Prostate gland (tissue), 2 donors: Measurements from ENCODE around the gene NLRP13.

Source experiments
- CTCF ChIP-seq, 4 experiments: fragments of 200-600 bp in 2 of 4; fragments of 450-650 bp in 2 of 4; sonication (generic) in 2 of 4; IDR thresholded peaks; 1 replicate in 3 of 4; 2 replicates in 1 of 4; pipeline ENCODE4 v1.5.1; 2016 to 2019; ENCODE audit warnings: antibody characterized with exemption in 4 of 4, mild to moderate bottlenecking in 2 of 4, moderate library complexity in 2 of 4
- POLR2A ChIP-seq: fragments of 450-650 bp; IDR thresholded peaks from one replicate; pipeline ENCODE4 v1.6.1; 2016; ENCODE audit warnings: antibody characterized with exemption, mild to moderate bottlenecking

DNA sequence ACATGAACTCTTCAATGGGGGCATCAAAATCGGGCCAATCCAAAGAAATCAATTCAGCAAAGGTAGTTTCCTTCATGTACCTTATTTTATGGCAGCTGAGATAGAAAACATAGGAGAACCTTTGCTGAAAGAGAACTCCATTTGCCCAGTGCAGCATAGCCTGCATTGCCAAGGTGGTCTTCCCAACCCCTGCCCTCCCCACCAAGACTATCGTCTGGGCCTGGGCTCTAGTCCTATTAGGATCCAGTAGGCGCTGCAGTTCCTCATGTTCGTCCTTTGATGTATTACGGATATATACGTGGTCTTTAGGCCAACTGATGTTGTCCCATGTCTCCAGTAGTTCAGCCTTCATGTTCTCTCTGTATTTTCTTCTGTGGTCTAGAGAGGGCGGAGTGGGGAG lies 19.2 kb downstream of the NLRP13 start:
- TF ChIP-seq CTCF (IDR thresholded peaks at IDR 0.05) (no peak), POLR2A (no peak)
